ENCODE measurements around the gene IRF5.
"Not testable (repeated sequence)": the region's sequence is repeated elsewhere in the genome, so short reads cannot be mapped to it uniquely, and the experiment has no call there.

IRF5 gene

GRCh38 chr7:128936798-128937197 is 929 bp upstream of the IRF5 start:
- Mint-ChIP-seq H3K9me3 (no peaks in the 10 kb centered on the region), H3K27me3 (no peaks in the 10 kb centered on the region), H3K27ac (peak overlapping the region; percentile 100), H3K4me3 (peak overlapping the region; percentile 86), H3K36me3 (no peaks in the 10 kb centered on the region), H3K4me1 (peaks cover 52% of the 10 kb centered on the region)
- ATAC-seq (ENCODE audit: low read depth) (no peak), DNase-seq (ENCODE audit: low spot score in 2 of 2) (no peak)

DNA sequence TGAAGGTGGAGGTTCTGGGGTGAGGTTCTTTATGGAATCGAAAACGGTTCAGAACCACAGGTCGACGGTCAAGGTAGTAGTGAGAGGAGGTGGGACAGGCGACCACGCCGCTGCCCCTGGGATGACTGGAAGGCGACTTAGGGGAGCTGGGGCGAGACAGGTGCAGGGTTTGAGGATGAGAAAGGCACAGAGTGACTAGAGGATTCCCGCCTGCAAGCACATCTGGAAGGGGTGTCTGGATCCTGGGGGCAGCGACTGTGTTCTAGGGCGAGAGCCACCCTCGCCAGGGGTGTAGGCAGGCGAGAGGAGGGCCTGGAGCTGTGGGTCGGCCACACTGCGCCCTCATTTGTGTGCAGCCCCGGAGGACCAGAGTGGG is 468 bp upstream of the IRF5 start:
- peak overlapping the region; percentile 86 for H3K4me3 Mint-ChIP-seq
- H3K27ac Mint-ChIP-seq: peak overlapping the region; percentile 100
- H3K4me1 Mint-ChIP-seq: peaks cover 52% of the 10 kb centered on the region
- H3K36me3 Mint-ChIP-seq: no peaks in the 10 kb centered on the region
- ATAC-seq (ENCODE audit: low read depth): no peak
- no peaks in the 10 kb centered on the region for H3K9me3 Mint-ChIP-seq
- no peaks in the 10 kb centered on the region for H3K27me3 Mint-ChIP-seq
- DNase-seq (ENCODE audit: low spot score in 2 of 2): no peak

- Mint-ChIP-seq H3K4me1 (peaks cover 43% of the 10 kb centered on the region), H3K27ac (peak overlapping the region; percentile 100), H3K4me3 (peak overlapping the region; percentile 99), H3K9me3 (no peaks in the 10 kb centered on the region), H3K36me3 (peaks cover 2% of the 10 kb centered on the region), H3K27me3 (no peaks in the 10 kb centered on the region)
- DNase-seq (ENCODE audit: low spot score in 2 of 2) (peak in 1 of 2 donors; percentile 63), ATAC-seq (ENCODE audit: low read depth) (peak; percentile 5)
Observed at GRCh38 chr7:128938544-128939074, 882 bp downstream of the IRF5 start.

- Mint-ChIP-seq H3K27ac (peak overlapping the region; percentile 100), H3K27me3 (no peaks in the 10 kb centered on the region), H3K9me3 (no peaks in the 10 kb centered on the region)
Observed at GRCh38 chr7:128939075-128939860, 1.5 kb downstream of the IRF5 start.

DNA sequence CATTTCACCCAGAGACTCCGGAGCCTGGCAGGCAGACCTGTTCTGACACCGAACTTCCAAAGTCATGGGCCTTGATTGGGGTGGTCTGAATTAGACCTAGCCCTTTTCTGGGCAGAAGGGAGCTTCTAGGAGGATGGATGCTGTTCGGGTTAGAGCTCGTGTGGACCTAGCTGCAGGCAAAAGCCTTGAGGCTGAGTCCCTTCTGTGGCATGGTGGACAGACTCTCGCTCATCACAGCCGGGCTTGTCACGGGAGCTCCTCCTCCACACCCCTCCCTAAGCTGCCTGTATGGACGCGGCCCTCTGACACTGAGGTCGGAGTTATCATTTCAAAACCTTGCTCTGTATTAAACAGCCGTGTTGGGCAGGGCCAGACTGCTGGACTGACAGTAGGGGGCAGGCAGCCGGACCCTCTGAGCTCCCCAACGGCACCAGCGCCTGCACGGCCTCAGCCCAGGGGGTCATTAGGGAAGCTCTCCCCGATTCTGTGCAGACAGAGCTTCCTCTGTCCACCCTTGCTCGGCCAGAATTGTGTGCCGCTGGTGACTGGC is 2.2 kb downstream of the IRF5 start:
- Mint-ChIP-seq H3K36me3 (peaks cover 9% of the 10 kb centered on the region), H3K27me3 (no peaks in the 10 kb centered on the region), H3K27ac (peak overlapping the region; percentile 100), H3K4me3 (peak overlapping the region; percentile 99), H3K4me1 (peaks cover 43% of the 10 kb centered on the region), H3K9me3 (no peaks in the 10 kb centered on the region)
- peak in 1 of 2 donors; percentile 37 for DNase-seq (ENCODE audit: low spot score in 2 of 2)
- ATAC-seq (ENCODE audit: low read depth): peak; percentile 5

More at GRCh38 chr7:128939075-128939860, 1.5 kb downstream of the IRF5 start:
- peaks cover 6% of the 10 kb centered on the region for H3K36me3 Mint-ChIP-seq
- peaks cover 41% of the 10 kb centered on the region for H3K4me1 Mint-ChIP-seq
- peak; percentile 64 to 72 for DNase-seq (ENCODE audit: low spot score in 2 of 2)
- ATAC-seq (ENCODE audit: low read depth): peak; percentile 52
- H3K4me3 Mint-ChIP-seq: peak overlapping the region; percentile 99

GRCh38 chr7:128940494-128941322 is 3.0 kb downstream of the IRF5 start:
- peaks cover 9% of the 10 kb centered on the region for H3K36me3 Mint-ChIP-seq

DNA sequence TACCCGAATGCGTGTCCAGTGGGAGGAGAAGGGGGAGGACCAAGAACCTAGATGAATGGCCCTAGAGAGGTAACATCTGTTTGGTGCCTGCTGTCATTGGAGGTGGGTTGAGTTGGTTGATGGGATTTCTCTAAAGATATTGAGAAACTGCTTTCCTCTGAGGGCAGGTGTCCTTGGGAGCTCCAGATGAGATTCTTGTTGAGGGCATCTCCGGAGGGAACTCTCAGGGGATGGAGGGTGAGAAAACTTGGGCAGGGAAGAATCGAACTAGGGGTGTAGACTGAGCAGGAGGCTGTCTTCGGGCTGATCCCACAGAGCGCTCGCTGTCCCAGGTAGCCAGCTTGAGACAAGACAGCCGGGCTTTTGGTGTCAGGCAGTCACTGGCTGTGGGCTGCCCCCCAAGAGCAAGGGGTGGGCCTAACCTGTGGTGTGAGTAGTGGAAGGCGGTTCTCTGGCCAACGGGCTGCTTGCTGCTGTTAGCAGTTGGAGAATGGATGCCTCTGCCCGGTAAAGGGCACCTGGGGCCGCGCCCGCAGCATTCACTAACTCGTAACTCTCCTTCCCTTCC is 3.7 kb downstream of the IRF5 start:
- peaks cover 9% of the 10 kb centered on the region for H3K36me3 Mint-ChIP-seq
- H3K27ac Mint-ChIP-seq: peak overlapping the region; percentile 100
- ATAC-seq (ENCODE audit: low read depth) (no peak), DNase-seq (ENCODE audit: low spot score in 2 of 2) (no peak)
- peaks cover 38% of the 10 kb centered on the region for H3K4me1 Mint-ChIP-seq
- H3K27me3 Mint-ChIP-seq: no peaks in the 10 kb centered on the region
- no peaks in the 10 kb centered on the region for H3K9me3 Mint-ChIP-seq
- H3K4me3 Mint-ChIP-seq: peak overlapping the region; percentile 99

More at GRCh38 chr7:128940494-128941322, 3.0 kb downstream of the IRF5 start:
- DNase-seq (ENCODE audit: low spot score in 2 of 2): peak; percentile 81
- Mint-ChIP-seq H3K9me3 (no peaks in the 10 kb centered on the region), H3K4me1 (peaks cover 38% of the 10 kb centered on the region), H3K4me3 (peak overlapping the region; percentile 99), H3K27ac (peak overlapping the region; percentile 100), H3K27me3 (no peaks in the 10 kb centered on the region)
- peak; percentile 66 for ATAC-seq (ENCODE audit: low read depth)

DNA sequence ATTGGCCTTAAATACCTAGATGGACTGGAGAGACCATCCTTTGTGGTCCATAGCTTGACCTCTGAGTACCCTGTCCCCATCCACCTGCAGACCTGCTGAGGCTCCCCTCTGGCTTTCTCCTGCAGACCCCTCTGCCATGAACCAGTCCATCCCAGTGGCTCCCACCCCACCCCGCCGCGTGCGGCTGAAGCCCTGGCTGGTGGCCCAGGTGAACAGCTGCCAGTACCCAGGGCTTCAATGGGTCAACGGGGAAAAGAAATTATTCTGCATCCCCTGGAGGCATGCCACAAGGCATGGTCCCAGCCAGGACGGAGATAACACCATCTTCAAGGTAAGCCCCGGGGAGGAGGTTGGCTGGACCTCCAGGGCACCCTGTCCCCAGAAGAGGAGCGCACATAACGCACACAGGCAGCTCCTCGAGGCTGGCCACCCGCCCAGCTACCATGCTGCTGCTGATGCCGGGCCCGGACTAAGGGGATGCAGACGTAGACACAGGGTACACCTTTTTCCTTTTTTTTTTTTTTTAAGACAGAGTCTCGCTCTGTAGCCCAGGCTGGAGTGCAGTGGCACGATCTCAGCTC is 4.3 kb downstream of the IRF5 start:
- peak overlapping the region; percentile 21 for H3K4me3 Mint-ChIP-seq
- DNase-seq (ENCODE audit: low spot score in 2 of 2) (no peak), ATAC-seq (ENCODE audit: low read depth) (no peak)
- peaks cover 38% of the 10 kb centered on the region for H3K4me1 Mint-ChIP-seq
- H3K9me3 Mint-ChIP-seq: no peaks in the 10 kb centered on the region
- peaks cover 11% of the 10 kb centered on the region for H3K36me3 Mint-ChIP-seq
- no peaks in the 10 kb centered on the region for H3K27me3 Mint-ChIP-seq
- peak overlapping the region; percentile 100 for H3K27ac Mint-ChIP-seq

GRCh38 chr7:128943251-128943650 is 5.5 kb downstream of the IRF5 start:
- H3K27me3 Mint-ChIP-seq; ATAC-seq (ENCODE audit: low read depth); H3K4me3 Mint-ChIP-seq; DNase-seq (ENCODE audit: low spot score in 2 of 2); H3K9me3 Mint-ChIP-seq: not testable (repeated sequence)
- peaks cover 15% of the 10 kb centered on the region for H3K36me3 Mint-ChIP-seq
- H3K4me1 Mint-ChIP-seq: peaks cover 34% of the 10 kb centered on the region
- peak overlapping the region; percentile 50 for H3K27ac Mint-ChIP-seq

- DNase-seq (ENCODE audit: low spot score in 2 of 2): no peak
- H3K4me1 Mint-ChIP-seq: peaks cover 28% of the 10 kb centered on the region
- no peak for ATAC-seq (ENCODE audit: low read depth)
- no peak overlapping the region for H3K27ac Mint-ChIP-seq
- no peak overlapping the region for H3K4me3 Mint-ChIP-seq
- H3K27me3 Mint-ChIP-seq: no peaks in the 10 kb centered on the region
- no peaks in the 10 kb centered on the region for H3K9me3 Mint-ChIP-seq
- H3K36me3 Mint-ChIP-seq: peaks cover 19% of the 10 kb centered on the region
Observed at GRCh38 chr7:128944487-128945236, 6.9 kb downstream of the IRF5 start.

DNA sequence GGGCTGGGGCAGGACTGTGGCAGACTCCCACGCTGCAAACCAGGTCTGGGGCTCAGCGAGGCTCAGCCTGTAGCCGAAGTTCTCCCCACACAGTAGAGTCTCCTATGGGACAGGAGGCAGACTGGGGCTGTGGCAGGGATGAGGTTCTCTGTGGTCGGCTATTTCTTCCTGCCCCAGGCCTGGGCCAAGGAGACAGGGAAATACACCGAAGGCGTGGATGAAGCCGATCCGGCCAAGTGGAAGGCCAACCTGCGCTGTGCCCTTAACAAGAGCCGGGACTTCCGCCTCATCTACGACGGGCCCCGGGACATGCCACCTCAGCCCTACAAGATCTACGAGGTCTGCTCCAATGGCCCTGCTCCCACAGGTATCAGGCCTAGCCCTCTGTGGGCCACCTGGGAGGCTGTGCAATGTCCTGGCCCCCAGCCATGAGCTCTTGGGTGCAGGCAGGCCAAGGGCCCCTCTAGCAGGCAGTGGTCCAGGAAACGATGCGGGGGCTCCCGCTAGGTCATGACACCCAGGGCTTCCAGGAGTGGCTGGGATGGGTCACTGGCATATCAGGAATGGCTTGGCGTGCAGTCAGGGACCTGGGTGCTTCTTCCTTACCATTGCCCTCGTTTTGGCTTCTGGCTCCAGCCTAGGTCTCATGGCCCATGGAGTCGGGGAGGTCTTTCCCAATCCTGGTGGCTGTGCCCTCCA is 8.1 kb downstream of the IRF5 start:
- Mint-ChIP-seq H3K27ac (no peak overlapping the region), H3K4me3 (no peak overlapping the region), H3K9me3 (no peaks in the 10 kb centered on the region), H3K4me1 (peaks cover 17% of the 10 kb centered on the region), H3K36me3 (peaks cover 27% of the 10 kb centered on the region), H3K27me3 (no peaks in the 10 kb centered on the region)
- DNase-seq (ENCODE audit: low spot score in 2 of 2): no peak
- no peak for ATAC-seq (ENCODE audit: low read depth)

GRCh38 chr7:128946936-128947830 is 9.5 kb downstream of the IRF5 start:
- Mint-ChIP-seq H3K9me3 (no peaks in the 10 kb centered on the region), H3K27ac (no peak overlapping the region), H3K4me1 (peaks cover 9% of the 10 kb centered on the region), H3K4me3 (no peak overlapping the region), H3K27me3 (no peaks in the 10 kb centered on the region), H3K36me3 (peaks cover 32% of the 10 kb centered on the region)
- DNase-seq (ENCODE audit: low spot score in 2 of 2) (no peak), ATAC-seq (ENCODE audit: low read depth) (peak; percentile 55)

All from memory B cell (primary cell).